HL-60 (cell line): Measurements from ENCODE around the gene FOXRED2.
A peak's percentile ranks its signal among the peaks of the same experiment; 100 is the strongest.

Experiments used
- DNase-seq, 2 experiments: peaks; one replicate each; pipeline ENCODE4 v3.0.0-alpha.2; 2010 to 2020; ENCODE audit warnings: low read depth in 1 of 2, low spot score in 1 of 2
- H3K27ac ChIP-seq: fragments of 250-450 bp; sonication (Bioruptor Pico); replicated peaks from 2 replicates; pipeline ENCODE4 v1.5.1; 2020; ENCODE audit warnings: mild to moderate bottlenecking, moderate library complexity
- H3K27me3 ChIP-seq: fragments of 250-450 bp; sonication (Bioruptor Pico); 2 replicates; pipeline ENCODE4 v1.5.1; 2021; ENCODE audit warnings: mild to moderate bottlenecking, moderate library complexity; ENCODE audit not compliant: insufficient read depth, poor library complexity, severe bottlenecking
- H3K4me3 ChIP-seq: replicated peaks from 2 replicates; pipeline ENCODE4 v1.5.1; 2011; ENCODE audit warnings: mild to moderate bottlenecking, control low read depth, low read length; ENCODE audit not compliant: insufficient read depth
- CTCF ChIP-seq: IDR thresholded peaks from one replicate; pipeline ENCODE4 v1.5.1; 2011; ENCODE audit warnings: low read length, control low read depth, inconsistent platforms; ENCODE audit not compliant: insufficient read depth
- GABPA ChIP-seq: IDR thresholded peaks from 2 replicates; pipeline ENCODE4 v1.6.1; 2012; ENCODE audit warnings: low read depth
- POLR2AphosphoS5 ChIP-seq: IDR thresholded peaks from 2 replicates; pipeline ENCODE4 v1.6.1; 2012; ENCODE audit warnings: low read depth
- SPI1 ChIP-seq: IDR thresholded peaks from 2 replicates; pipeline ENCODE4 v1.6.1; 2012; ENCODE audit warnings: low read depth, mild to moderate bottlenecking, borderline replicate concordance
- TF ChIP-seq, protein P1 (sequence below): IDR thresholded peaks from 2 replicates; pipeline ENCODE4 v1.6.1; 2012; ENCODE audit warnings: low read depth; ENCODE audit not compliant: insufficient replicate concordance

The FOXRED2 gene

DNA sequence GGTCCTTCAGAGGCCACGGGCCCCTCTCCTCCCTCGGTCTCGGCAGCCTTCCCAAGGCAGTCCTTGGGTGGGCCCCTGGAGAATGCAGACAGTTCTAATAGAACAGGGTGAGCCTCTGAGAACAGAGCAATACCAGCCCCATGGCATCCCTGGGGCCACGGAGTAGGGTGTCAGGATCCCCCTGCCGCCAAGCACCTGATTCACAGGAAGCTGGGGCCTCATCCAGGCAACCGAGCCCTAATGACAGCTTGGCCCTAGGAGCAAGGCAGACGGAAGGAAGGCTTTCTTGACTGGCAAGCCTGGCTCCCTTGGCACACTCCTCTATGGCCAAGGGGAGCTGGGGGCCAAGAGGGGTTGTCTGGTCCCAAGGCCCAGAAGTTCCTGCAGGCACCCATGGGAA is 40.6 kb downstream of the FOXRED2 start:
- no peak overlapping the region for H3K27ac ChIP-seq
- no peaks in the 10 kb centered on the region for H3K27me3 ChIP-seq
- no peak for TF ChIP-seq GABPA
- TF ChIP-seq POLR2AphosphoS5, result no peak; the same call in none of the 2 replicates
- TF ChIP-seq, protein P1, sequence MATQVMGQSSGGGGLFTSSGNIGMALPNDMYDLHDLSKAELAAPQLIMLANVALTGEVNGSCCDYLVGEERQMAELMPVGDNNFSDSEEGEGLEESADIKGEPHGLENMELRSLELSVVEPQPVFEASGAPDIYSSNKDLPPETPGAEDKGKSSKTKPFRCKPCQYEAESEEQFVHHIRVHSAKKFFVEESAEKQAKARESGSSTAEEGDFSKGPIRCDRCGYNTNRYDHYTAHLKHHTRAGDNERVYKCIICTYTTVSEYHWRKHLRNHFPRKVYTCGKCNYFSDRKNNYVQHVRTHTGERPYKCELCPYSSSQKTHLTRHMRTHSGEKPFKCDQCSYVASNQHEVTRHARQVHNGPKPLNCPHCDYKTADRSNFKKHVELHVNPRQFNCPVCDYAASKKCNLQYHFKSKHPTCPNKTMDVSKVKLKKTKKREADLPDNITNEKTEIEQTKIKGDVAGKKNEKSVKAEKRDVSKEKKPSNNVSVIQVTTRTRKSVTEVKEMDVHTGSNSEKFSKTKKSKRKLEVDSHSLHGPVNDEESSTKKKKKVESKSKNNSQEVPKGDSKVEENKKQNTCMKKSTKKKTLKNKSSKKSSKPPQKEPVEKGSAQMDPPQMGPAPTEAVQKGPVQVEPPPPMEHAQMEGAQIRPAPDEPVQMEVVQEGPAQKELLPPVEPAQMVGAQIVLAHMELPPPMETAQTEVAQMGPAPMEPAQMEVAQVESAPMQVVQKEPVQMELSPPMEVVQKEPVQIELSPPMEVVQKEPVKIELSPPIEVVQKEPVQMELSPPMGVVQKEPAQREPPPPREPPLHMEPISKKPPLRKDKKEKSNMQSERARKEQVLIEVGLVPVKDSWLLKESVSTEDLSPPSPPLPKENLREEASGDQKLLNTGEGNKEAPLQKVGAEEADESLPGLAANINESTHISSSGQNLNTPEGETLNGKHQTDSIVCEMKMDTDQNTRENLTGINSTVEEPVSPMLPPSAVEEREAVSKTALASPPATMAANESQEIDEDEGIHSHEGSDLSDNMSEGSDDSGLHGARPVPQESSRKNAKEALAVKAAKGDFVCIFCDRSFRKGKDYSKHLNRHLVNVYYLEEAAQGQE, result no peak
- no peak for TF ChIP-seq CTCF
- TF ChIP-seq SPI1, result no peak
- H3K4me3 ChIP-seq, result no peak overlapping the region
- no peak for DNase-seq

DNA sequence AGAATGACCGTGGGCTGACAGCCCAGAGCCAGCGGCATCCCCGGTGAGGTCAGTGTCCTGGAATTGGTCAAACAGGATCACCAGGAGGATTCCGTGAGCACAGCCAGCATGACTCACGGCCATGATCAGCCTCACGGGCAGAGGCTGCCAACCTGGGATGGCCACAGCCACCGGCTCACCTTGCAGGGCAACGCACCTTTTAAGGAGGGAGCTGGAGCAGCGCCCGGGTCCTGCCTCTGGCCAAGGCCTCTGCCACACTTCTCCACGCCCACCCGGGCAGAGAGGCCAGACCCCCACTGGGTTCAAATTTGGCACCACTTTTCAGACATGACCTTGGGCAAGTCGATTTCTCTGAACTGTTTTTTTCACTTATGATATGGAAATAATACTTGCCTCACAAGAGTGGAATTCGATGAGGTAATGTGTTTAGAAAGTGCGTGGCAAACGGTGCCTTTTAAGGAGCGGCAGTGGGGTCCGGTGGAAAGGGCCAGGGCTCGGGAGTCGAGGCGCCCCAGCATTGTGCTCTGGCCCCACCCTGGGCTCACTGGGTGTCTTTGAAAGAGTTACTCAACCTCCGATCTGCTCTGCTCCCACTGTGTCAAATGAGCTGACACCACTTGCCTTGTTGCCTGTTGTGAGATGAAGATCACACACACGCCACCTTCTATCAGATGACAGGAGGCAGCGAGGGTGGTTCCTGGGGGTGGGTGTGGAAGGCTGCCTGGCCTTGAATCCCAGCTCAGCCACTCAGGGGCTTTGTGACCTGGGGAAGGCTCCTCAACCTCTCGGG is 41.4 kb downstream of the FOXRED2 start:
- Histone ChIP-seq H3K27me3 (no peaks in the 10 kb centered on the region), H3K4me3 (no peak overlapping the region), H3K27ac (no peak overlapping the region)
- DNase-seq, result no peak
- TF ChIP-seq GABPA, result no peak
- TF ChIP-seq SPI1, result no peak
- TF ChIP-seq POLR2AphosphoS5, result peak; percentile 29
- TF ChIP-seq, protein P1, result no peak
- no peak for TF ChIP-seq CTCF

DNA sequence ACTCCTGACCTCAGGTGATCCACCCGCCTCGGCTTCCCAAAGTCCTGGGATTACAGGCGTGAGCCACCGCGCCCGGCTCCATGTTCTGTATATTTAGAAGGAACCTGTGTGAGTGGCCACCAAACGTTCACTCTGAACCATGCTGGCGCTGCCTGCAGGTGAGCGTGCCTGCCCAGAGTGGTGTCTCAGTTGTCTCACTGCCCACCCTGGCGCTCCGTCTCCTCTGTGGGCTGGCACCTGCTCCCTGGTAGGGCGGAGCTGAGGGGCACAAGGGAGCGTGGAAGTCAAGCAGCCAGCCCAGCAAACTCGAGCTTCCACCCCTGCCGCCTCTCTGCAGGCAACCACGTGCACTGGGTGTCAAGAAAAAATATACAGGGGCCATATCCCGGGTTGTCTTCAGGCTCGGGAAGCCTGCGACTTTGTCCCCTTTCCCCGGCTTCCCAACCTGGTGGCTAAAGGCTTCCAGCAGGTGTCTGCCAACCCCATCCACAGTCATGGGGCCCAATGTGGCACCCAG is 42.1 kb downstream of the FOXRED2 start:
- TF ChIP-seq CTCF, result no peak
- TF ChIP-seq POLR2AphosphoS5, result no peak
- H3K27ac ChIP-seq, result no peak overlapping the region
- H3K27me3 ChIP-seq, result no peaks in the 10 kb centered on the region
- H3K4me3 ChIP-seq, result no peak overlapping the region
- no peak for DNase-seq
